ENCODE measurements around the gene PTGES3.

DNA sequence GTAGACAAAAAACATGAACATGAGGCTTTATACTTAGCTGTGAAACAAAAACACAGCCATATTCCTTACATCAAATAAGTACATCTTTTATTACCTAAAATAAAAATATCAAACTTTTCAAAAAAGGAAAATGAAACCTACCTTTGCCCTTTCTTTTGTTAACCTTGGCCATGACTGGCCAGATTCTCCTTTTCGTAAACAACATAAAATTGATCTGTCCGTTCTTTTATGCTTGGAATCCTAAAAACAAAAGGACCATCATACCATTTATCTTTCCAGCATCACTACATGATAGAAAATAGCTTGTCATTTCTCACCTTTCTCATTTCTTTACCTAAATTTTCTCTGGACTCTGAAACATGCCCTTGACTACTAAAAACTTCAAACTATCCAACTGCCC lies 16.5 kb downstream of the PTGES3 start:
- TF ChIP-seq CTCF (conservative IDR thresholded peaks at IDR 0.05; ENCODE audit: low read length) (no peak), EZH2phosphoT487 (IDR thresholded peaks at IDR 0.05; ENCODE audit: borderline replicate concordance) (no peak)
